SU-DHL-6 (cell line): ENCODE data around the gene BCAP31.

Source experiments
- H2AFZ ChIP-seq: fragments of 200-600 bp; sonication (generic); 2 replicates; pipeline ENCODE4 v1.6.1; 2014; ENCODE audit warnings: low read depth, mild to moderate bottlenecking, moderate library complexity, mixed read lengths, antibody characterized with exemption, low read length; ENCODE audit not compliant: severe bottlenecking
- H3F3A ChIP-seq: fragments of 200-600 bp; shearing (Covaris generic); 2 replicates; pipeline ENCODE4 v1.6.0; 2016; ENCODE audit warnings: antibody characterized with exemption, mild to moderate bottlenecking; ENCODE audit not compliant: insufficient read depth
- H3K27ac ChIP-seq: fragments of 200-600 bp; sonication (generic); 2 replicates; pipeline ENCODE4 v1.5.1; 2016; ENCODE audit warnings: low read depth, mild to moderate bottlenecking, low read length, moderate library complexity, mixed read lengths
- H3K27me3 ChIP-seq: fragments of 200-600 bp; sonication (generic), shearing (Covaris generic); 2 replicates; pipeline ENCODE4 v1.6.0; 2014; ENCODE audit warnings: mild to moderate bottlenecking, low read length
- H3K36me3 ChIP-seq: fragments of 200-600 bp; sonication (generic); 2 replicates; pipeline ENCODE4 v1.6.1; 2014; ENCODE audit warnings: mild to moderate bottlenecking, low read length, mixed read lengths
- H3K4me2 ChIP-seq: fragments of 300-600, 200-600 bp; shearing (Covaris generic), sonication (generic); 2 replicates; pipeline ENCODE4 v1.6.0; 2014; ENCODE audit warnings: low read length, low read depth, mild to moderate bottlenecking; ENCODE audit not compliant: poor library complexity, severe bottlenecking
- H3K4me3 ChIP-seq: fragments of 200-600 bp; sonication (generic); 2 replicates; pipeline ENCODE4 v1.5.1; 2014; ENCODE audit warnings: antibody characterized with exemption, low read length, mild to moderate bottlenecking, mixed read lengths; ENCODE audit not compliant: insufficient read depth, poor library complexity, severe bottlenecking
- H3K79me2 ChIP-seq: fragments of 200-600 bp; sonication (generic); 2 replicates; pipeline ENCODE4 v1.6.1; 2014; ENCODE audit warnings: mild to moderate bottlenecking, low read length, moderate library complexity; ENCODE audit not compliant: insufficient read depth
- H3K9ac ChIP-seq: fragments of 200-600 bp; sonication (generic); 2 replicates; pipeline ENCODE4 v1.7.0; 2014; ENCODE audit warnings: mild to moderate bottlenecking, low read length
- H3K9me2 ChIP-seq: fragments of 200-600 bp; sonication (generic); replicated peaks from 2 replicates; pipeline ENCODE4 v1.6.1; 2014; ENCODE audit warnings: low read length; ENCODE audit not compliant: insufficient read depth
- H3K9me3 ChIP-seq: fragments of 200-600 bp; sonication (generic); 2 replicates; pipeline ENCODE4 v1.6.1; 2014; ENCODE audit warnings: low read length, mixed read lengths; ENCODE audit not compliant: insufficient read depth
- H4K20me1 ChIP-seq: fragments of 200-600 bp; sonication (generic); 2 replicates; pipeline ENCODE4 v1.6.1; 2014; ENCODE audit warnings: low read depth, mild to moderate bottlenecking, antibody characterized with exemption, low read length, moderate library complexity, mixed read lengths
- CTCF ChIP-seq: fragments of 200-600 bp; sonication (generic); IDR thresholded peaks from one replicate; pipeline ENCODE4 v1.5.1; 2017; ENCODE audit warnings: antibody characterized with exemption, mild to moderate bottlenecking, low read length, moderate library complexity; ENCODE audit not compliant: insufficient read depth, poor library complexity, severe bottlenecking
- EZH2phosphoT487 ChIP-seq: fragments of 200-600 bp; sonication (generic), shearing (Covaris generic); conservative IDR thresholded peaks from 2 replicates; pipeline ENCODE4 v1.6.1; 2018; ENCODE audit warnings: mild to moderate bottlenecking, antibody characterized with exemption, low read length, moderate library complexity, mixed read lengths

Gene BCAP31

DNA sequence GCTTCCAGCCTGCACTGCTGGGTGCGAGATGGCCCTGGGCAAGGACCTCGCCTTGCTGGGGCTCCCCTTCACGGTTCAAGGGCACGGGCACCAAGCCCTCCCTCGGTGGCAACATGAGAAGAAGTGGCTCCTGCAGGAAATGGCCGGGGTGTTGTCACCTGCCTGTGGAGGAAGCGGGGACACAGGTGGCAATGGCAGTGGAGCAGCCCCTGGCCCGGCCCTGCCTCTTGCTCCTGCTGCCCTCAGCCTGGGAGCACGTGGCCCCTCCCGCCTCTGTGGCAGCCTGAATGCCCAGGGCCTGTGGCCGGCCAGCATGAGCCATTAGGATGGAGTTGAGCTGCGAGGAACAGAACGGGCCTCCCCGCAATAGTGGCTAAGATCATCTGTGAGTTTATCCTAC, 17.3 kb upstream of the BCAP31 start:
- no peaks in the 10 kb centered on the region for H3K27me3 ChIP-seq
- no peaks in the 10 kb centered on the region for H3K79me2 ChIP-seq
- TF ChIP-seq EZH2phosphoT487 (no peak), CTCF (no peak)
- no peaks in the 10 kb centered on the region for H4K20me1 ChIP-seq
- no peaks in the 10 kb centered on the region for H3K9me2 ChIP-seq
- H3K4me3 ChIP-seq = no peak overlapping the region
- no peak overlapping the region for H3K27ac ChIP-seq
- H3F3A ChIP-seq = no peaks in the 10 kb centered on the region
- H3K36me3 ChIP-seq = no peaks in the 10 kb centered on the region
- H3K4me2 ChIP-seq = no peak overlapping the region
- H3K9me3 ChIP-seq = no peaks in the 10 kb centered on the region
- H3K9ac ChIP-seq = no peak overlapping the region
- H2AFZ ChIP-seq = no peak overlapping the region

GRCh38 chrX:153740631-153741222, 16.5 kb upstream of the BCAP31 start:
- Histone ChIP-seq H3K4me2 (no peak overlapping the region), H3K27me3 (no peaks in the 10 kb centered on the region), H2AFZ (no peak overlapping the region), H3K4me3 (no peak overlapping the region), H3K9ac (no peak overlapping the region), H3K9me3 (no peaks in the 10 kb centered on the region), H3K36me3 (no peaks in the 10 kb centered on the region), H3K79me2 (no peaks in the 10 kb centered on the region), H3K9me2 (no peaks in the 10 kb centered on the region), H3F3A (no peaks in the 10 kb centered on the region), H4K20me1 (no peaks in the 10 kb centered on the region), H3K27ac (no peak overlapping the region)
- no peak for TF ChIP-seq CTCF
- TF ChIP-seq EZH2phosphoT487 = no peak

DNA sequence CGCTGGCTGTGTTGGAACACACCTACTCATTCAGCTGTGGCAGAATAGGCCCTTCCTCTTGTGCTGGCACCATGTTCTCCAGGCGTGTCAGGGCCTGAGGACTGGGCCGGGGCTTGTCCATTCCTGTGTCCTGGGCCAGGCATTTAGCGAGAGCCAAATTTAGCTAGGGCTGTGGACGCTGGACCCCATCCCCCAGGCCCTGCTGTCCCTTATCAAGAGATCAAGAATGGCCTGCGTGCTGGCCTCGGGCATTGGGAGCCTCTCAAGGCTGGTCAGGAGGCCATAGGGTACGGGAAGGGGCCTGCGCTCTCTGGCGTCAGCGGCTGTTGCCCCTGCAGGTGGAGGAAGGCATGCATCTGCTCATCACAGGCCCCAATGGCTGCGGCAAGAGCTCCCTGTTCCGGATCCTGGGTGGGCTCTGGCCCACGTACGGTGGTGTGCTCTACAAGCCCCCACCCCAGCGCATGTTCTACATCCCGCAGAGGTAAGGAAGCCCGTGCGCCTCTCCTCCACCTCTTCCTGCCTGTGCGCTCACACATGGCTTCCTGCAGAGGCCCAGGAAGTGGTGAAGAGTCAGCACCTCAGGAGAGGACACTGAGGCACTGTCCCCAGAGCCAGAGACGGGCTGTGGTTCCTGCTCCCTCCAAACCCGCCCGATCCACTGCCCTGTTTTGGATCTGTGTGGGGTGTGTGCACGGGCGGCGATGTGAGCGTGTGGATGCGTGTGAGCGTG, 15.7 kb upstream of the BCAP31 start:
- no peak overlapping the region for H3K4me2 ChIP-seq
- no peaks in the 10 kb centered on the region for H3K79me2 ChIP-seq
- H3K27me3 ChIP-seq = no peaks in the 10 kb centered on the region
- H3K9me2 ChIP-seq = no peaks in the 10 kb centered on the region
- H3K4me3 ChIP-seq = no peak overlapping the region
- H3K36me3 ChIP-seq = no peaks in the 10 kb centered on the region
- H2AFZ ChIP-seq = no peak overlapping the region
- no peak overlapping the region for H3K9ac ChIP-seq
- no peaks in the 10 kb centered on the region for H4K20me1 ChIP-seq
- TF ChIP-seq EZH2phosphoT487 = no peak
- no peak for TF ChIP-seq CTCF
- no peak overlapping the region for H3K27ac ChIP-seq
- no peaks in the 10 kb centered on the region for H3F3A ChIP-seq
- H3K9me3 ChIP-seq = no peaks in the 10 kb centered on the region
